Measurements from ENCODE around the gene SLC45A1. TPM values are rescaled to one million over a fixed set of nuclear protein-coding genes. Genes with fewer than 3 reads are reported as not detected.

The SLC45A1 gene
- total and polyA plus RNA-seq, 9 donors, result 0.70 to 7.2 (median 4.5) TPM

DNA sequence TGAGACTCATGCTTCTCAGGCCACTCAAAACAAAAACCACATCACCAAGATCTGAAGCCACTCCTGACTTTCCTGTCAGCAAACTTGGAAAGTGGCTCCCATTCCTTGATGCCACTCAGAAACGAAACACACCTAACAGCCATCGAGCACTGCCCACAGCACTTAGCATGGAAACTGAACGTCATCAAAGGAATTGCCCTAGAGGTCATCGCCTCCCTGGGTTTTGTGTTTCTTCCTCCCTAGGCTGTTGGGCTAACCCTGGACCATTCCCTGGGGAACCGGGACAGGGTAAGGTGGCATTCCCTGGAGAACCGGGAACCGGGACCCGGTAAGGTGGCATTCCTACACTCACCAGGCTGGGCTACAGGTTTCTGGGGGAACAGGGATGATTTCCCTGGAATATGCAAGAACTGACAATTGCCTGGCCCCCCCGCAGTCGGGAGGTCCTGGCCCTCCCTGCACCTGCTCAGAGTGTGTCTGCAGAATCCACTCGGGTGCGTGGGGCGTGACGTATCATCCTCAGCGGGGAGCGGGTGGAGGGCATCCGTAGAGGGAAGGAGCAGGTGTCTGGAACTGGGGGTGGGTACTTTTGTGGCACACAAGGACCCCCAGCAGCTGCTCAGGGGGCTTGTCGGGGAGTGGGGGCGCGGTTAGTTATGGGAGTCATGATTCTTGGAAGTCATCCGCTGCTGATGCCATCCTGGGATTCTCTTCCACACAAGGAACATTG lies 30.3 kb downstream of the SLC45A1 start:
- H3K27me3 ChIP-seq, result no peaks in the 10 kb centered on the region
- H3K27ac ChIP-seq, result no peak overlapping the region
- H3K4me3 ChIP-seq, result no peak overlapping the region
- TF ChIP-seq EP300 (IDR thresholded peaks at IDR 0.05) (no peak), POLR2A (IDR thresholded peaks at IDR 0.05) (no peak)
- TF ChIP-seq, protein P1, sequence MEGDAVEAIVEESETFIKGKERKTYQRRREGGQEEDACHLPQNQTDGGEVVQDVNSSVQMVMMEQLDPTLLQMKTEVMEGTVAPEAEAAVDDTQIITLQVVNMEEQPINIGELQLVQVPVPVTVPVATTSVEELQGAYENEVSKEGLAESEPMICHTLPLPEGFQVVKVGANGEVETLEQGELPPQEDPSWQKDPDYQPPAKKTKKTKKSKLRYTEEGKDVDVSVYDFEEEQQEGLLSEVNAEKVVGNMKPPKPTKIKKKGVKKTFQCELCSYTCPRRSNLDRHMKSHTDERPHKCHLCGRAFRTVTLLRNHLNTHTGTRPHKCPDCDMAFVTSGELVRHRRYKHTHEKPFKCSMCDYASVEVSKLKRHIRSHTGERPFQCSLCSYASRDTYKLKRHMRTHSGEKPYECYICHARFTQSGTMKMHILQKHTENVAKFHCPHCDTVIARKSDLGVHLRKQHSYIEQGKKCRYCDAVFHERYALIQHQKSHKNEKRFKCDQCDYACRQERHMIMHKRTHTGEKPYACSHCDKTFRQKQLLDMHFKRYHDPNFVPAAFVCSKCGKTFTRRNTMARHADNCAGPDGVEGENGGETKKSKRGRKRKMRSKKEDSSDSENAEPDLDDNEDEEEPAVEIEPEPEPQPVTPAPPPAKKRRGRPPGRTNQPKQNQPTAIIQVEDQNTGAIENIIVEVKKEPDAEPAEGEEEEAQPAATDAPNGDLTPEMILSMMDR (IDR thresholded peaks at IDR 0.05), result no peak
- H3K36me3 ChIP-seq, result no peaks in the 10 kb centered on the region
- no peaks in the 10 kb centered on the region for H3K9me3 ChIP-seq
- intact Hi-C loops (cut with DNase I), result loop anchor here in 1 of 4 donors (10.0 kb wide), 2 partner anchors 323 to 363 kb away; partner anchors contain the start of gene ERRFI1
- WGBS, 3 donors, result 75 to 81% (median 80%) methylated on average over 21 of the region's 21 CpGs
- DNase-seq, result peak in 4 of 5 donors; percentile 11 to 46 (median 32)
- H3K4me1 ChIP-seq (ENCODE audit: insufficient read depth), result peaks cover 26% of the 10 kb centered on the region

DNA sequence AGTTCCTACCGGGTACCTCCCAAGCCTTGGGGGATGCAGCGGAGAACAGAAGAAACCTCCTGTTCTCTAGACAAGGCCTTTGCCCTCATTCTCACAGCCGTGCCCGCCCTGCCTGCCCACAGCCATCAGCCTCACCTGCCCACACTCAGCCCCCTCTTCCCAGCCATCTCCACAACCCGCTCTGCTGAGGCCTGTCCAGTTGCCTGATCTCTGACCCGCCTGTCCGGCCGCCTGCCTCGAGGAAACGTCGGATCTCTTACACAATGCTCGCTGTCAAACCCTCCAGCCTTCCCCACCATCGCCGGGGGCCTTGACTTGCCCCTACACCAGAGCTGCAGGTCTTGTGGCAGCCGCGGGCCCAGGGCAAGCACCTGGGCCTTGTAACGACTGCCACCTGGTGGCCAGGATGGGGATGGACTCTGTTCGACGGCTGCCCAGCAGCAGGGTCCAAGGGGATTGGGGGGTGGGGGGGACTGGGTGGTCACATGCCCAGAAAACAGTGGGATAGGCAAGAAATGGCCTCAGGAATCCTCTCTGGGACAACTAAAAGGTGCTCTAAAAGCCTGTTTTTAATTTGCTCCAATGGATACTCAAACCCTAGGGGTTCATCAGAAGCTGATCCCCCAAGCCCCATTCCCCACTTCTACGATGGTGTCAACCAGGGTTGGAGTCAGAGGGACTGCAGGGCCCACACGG lies 31.0 kb downstream of the SLC45A1 start:
- Histone ChIP-seq H3K4me1 (ENCODE audit: insufficient read depth) (peaks cover 24% of the 10 kb centered on the region), H3K36me3 (no peaks in the 10 kb centered on the region), H3K27me3 (no peaks in the 10 kb centered on the region), H3K9me3 (no peaks in the 10 kb centered on the region), H3K4me3 (no peak overlapping the region), H3K27ac (no peak overlapping the region)
- intact Hi-C loops (cut with DNase I), result loop anchor here in 1 of 4 donors (10.0 kb wide), 2 partner anchors 324 to 364 kb away; partner anchors contain the start of gene ERRFI1
- TF ChIP-seq EP300 (IDR thresholded peaks at IDR 0.05), result no peak
- TF ChIP-seq, protein P1 (IDR thresholded peaks at IDR 0.05), result peak; percentile 47 to 81 (median 65)
- peak; percentile 59 to 79 (median 75) for DNase-seq
- WGBS, 3 donors, result 36 to 47% (median 40%) methylated on average over 21 of the region's 21 CpGs

DNA sequence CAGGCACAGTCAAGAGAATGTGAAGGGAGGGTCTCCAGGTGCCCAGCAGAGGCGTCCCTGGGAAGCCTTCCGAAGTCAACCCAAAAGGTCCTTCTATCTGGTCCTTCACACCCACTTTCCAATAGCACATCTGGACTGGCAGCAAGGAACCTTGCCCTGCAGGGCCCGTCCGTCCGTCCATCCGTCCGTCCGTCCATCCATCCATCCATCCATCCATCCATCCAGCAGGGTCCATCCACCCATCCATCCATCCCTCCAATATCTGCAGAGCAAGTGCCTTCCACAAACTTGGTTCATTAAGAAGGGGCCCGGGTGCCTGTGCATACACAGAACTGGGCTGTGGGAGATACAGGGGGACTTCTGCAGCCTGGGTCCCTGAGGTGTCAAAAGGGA lies 31.6 kb downstream of the SLC45A1 start:
- peak in 1 of 5 donors; percentile 24 for DNase-seq
- WGBS, 3 donors, result 88 to 92% (median 88%) methylated on average over 9 of the region's 9 CpGs
- TF ChIP-seq EP300 (IDR thresholded peaks at IDR 0.05), result no peak
- TF ChIP-seq, protein P1 (IDR thresholded peaks at IDR 0.05), result no peak
- no peak for TF ChIP-seq POLR2A (IDR thresholded peaks at IDR 0.05)
- Histone ChIP-seq H3K4me1 (ENCODE audit: insufficient read depth) (peaks cover 23% of the 10 kb centered on the region), H3K4me3 (no peak overlapping the region), H3K36me3 (no peaks in the 10 kb centered on the region), H3K9me3 (no peaks in the 10 kb centered on the region), H3K27ac (no peak overlapping the region), H3K27me3 (no peaks in the 10 kb centered on the region)
- intact Hi-C loops (cut with DNase I), result loop anchor here in 1 of 4 donors (10.0 kb wide), 2 partner anchors 325 to 365 kb away; partner anchors contain the start of gene ERRFI1

DNA sequence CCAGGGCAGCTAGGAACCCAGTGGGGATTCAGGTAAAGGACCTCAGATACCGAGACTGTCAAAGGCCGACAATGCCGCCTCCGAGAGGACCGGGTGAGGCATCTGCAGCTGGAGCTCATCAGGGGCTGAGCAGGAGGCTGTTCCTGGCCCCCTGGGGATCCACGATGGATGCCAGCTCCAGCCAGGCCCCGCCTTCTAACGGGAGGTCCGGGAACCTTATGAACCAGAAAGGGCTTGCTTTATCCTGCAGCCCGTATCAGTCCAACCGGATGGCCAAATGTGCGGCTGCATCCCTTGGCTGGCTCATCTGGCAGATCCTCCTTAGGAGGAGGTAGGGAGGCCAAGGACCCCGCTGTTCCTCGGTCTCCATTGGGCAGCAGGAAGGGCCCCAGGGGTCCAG lies 32.0 kb downstream of the SLC45A1 start:
- 14 to 26% (median 21%) methylated on average over 11 to 14 of the region's 14 CpGs for WGBS, 3 donors
- no peak overlapping the region for H3K27ac ChIP-seq
- no peaks in the 10 kb centered on the region for H3K36me3 ChIP-seq
- H3K4me3 ChIP-seq, result no peak overlapping the region
- peaks cover 23% of the 10 kb centered on the region for H3K4me1 ChIP-seq (ENCODE audit: insufficient read depth)
- peak; percentile 63 to 85 (median 68) for DNase-seq
- intact Hi-C loops (cut with DNase I), result loop anchor here in 2 of 4 donors (10.0 kb wide), 3 partner anchors 55 to 365 kb away; partner anchors contain the start of gene ERRFI1 (in 1 of the 2)
- TF ChIP-seq, protein P1 (IDR thresholded peaks at IDR 0.05), result no peak
- TF ChIP-seq POLR2A (IDR thresholded peaks at IDR 0.05), result no peak
- no peak for TF ChIP-seq EP300 (IDR thresholded peaks at IDR 0.05)
- no peaks in the 10 kb centered on the region for H3K9me3 ChIP-seq
- H3K27me3 ChIP-seq, result no peaks in the 10 kb centered on the region
